Chondrocyte (in vitro differentiated cells): ENCODE data around the gene DDAH1. TPM values are rescaled to one million over a fixed set of nuclear protein-coding genes. Genes with fewer than 3 reads are reported as not detected.

ENCODE experiments used
- DNase-seq: peaks from one replicate; pipeline ENCODE4 v3.0.0; 2021; ENCODE audit warnings: mixed read lengths, low spot score
- H3K27ac Mint-ChIP-seq: one replicate; pipeline ENCODE4 v1.8.0; 2021; ENCODE audit warnings: mild to moderate bottlenecking, moderate library complexity, mixed read lengths; ENCODE audit not compliant: unreplicated experiment
- H3K27me3 Mint-ChIP-seq: 2 replicates; pipeline ENCODE4 v1.8.0; 2021; ENCODE audit warnings: low read depth, mixed read lengths
- H3K36me3 Mint-ChIP-seq: 2 replicates; pipeline ENCODE4 v1.8.0; 2021; ENCODE audit warnings: low read depth, mixed read lengths
- H3K4me1 Mint-ChIP-seq: 2 replicates; pipeline ENCODE4 v1.8.0; 2021; ENCODE audit warnings: low read depth, mild to moderate bottlenecking, mixed read lengths
- H3K4me3 Mint-ChIP-seq: one replicate; pipeline ENCODE4 v1.8.0; 2021; ENCODE audit warnings: mild to moderate bottlenecking, moderate library complexity, mixed read lengths; ENCODE audit not compliant: unreplicated experiment
- H3K9me3 Mint-ChIP-seq: 2 replicates; pipeline ENCODE4 v1.8.0; 2021; ENCODE audit warnings: low read depth, mixed read lengths
- total RNA-seq: library from RNA; stranded (reverse); gene quantifications from 3 replicates; pipeline ENCODE4 v1.2.1, GENCODE V29; 2021
- TF ChIP-seq, protein P1 (sequence below): fragments of 200-600 bp; sonication (generic); IDR thresholded peaks from 2 replicates; pipeline ENCODE4 v1.5.0; 2021; ENCODE audit warnings: antibody characterized with exemption, mild to moderate bottlenecking, moderate library complexity

The DDAH1 gene
- total RNA-seq, 1 donor from 2014 or later: 91.8 TPM

DNA sequence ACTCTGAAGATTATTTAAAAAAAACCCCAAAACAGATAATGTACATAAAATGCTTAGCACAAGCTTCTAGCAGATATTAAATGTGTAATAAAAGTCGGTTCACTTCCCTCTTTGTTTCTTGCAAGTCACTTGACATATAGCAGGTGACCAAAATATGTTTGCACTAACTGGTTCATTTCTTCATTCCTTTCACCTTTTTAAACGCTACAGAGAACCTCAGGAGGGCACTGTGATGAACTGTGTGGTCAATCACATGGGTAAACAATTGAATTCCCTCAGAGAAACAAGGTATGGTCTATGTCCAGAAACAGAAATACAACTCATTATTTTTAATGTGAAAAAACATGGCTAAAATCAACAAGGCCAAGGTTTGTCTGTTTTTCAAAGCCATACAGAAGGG, 137.2 kb downstream of the DDAH1 start:
- peak overlapping the region; percentile 63 for H3K27ac Mint-ChIP-seq
- no peak overlapping the region for H3K4me3 Mint-ChIP-seq
- H3K36me3 Mint-ChIP-seq: peaks cover 9% of the 10 kb centered on the region
- H3K9me3 Mint-ChIP-seq: peaks cover 2% of the 10 kb centered on the region
- no peak for DNase-seq
- TF ChIP-seq, protein P1, sequence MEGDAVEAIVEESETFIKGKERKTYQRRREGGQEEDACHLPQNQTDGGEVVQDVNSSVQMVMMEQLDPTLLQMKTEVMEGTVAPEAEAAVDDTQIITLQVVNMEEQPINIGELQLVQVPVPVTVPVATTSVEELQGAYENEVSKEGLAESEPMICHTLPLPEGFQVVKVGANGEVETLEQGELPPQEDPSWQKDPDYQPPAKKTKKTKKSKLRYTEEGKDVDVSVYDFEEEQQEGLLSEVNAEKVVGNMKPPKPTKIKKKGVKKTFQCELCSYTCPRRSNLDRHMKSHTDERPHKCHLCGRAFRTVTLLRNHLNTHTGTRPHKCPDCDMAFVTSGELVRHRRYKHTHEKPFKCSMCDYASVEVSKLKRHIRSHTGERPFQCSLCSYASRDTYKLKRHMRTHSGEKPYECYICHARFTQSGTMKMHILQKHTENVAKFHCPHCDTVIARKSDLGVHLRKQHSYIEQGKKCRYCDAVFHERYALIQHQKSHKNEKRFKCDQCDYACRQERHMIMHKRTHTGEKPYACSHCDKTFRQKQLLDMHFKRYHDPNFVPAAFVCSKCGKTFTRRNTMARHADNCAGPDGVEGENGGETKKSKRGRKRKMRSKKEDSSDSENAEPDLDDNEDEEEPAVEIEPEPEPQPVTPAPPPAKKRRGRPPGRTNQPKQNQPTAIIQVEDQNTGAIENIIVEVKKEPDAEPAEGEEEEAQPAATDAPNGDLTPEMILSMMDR: no peak
- H3K4me1 Mint-ChIP-seq: peaks cover 86% of the 10 kb centered on the region
- no peaks in the 10 kb centered on the region for H3K27me3 Mint-ChIP-seq

DNA sequence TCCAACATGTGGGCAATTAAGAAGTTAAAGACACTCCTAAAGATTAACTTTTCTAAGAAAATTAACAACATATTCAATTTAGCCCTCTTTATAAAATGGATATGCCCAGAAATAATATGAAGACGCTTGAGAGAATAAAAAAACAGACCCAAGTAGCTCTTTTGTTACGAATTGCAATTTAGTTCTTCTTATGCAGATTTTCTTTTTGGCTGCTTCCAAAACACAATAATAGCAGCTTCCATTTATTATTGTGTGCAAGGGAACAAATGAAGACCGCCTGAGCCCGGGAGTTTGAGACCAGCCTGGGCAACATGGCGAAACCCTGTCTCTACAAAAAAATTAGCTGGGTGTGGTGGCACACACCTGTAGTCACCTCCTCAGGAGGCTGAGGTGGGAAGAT, 138.1 kb downstream of the DDAH1 start:
- H3K27me3 Mint-ChIP-seq: no peaks in the 10 kb centered on the region
- H3K4me1 Mint-ChIP-seq: peaks cover 79% of the 10 kb centered on the region
- H3K36me3 Mint-ChIP-seq: peaks cover 12% of the 10 kb centered on the region
- no peak overlapping the region for H3K4me3 Mint-ChIP-seq
- TF ChIP-seq, protein P1: no peak
- no peak overlapping the region for H3K27ac Mint-ChIP-seq
- peaks cover 2% of the 10 kb centered on the region for H3K9me3 Mint-ChIP-seq
- DNase-seq: no peak

DNA sequence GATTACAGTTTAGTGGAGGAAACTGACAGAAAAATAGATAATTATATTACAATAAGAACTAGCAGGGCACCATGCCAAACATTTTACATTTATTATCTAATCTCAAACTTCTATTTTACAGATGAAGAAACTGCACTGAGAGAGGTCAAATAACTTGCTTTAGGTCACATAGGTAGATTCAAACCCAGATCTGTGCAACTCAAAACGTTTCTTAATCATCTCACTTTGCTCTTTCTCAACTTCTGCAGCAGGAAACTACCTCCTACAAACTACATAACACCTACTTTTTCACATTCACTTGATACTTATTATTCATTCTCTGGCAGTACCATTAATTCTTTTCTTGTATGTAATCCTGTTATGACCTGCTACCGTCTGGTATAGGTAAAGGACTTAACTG, 138.6 kb downstream of the DDAH1 start:
- H3K36me3 Mint-ChIP-seq: peaks cover 12% of the 10 kb centered on the region
- DNase-seq: no peak
- H3K4me3 Mint-ChIP-seq: no peak overlapping the region
- H3K9me3 Mint-ChIP-seq: no peaks in the 10 kb centered on the region
- peak overlapping the region; percentile 67 for H3K27ac Mint-ChIP-seq
- no peaks in the 10 kb centered on the region for H3K27me3 Mint-ChIP-seq
- peaks cover 77% of the 10 kb centered on the region for H3K4me1 Mint-ChIP-seq
- TF ChIP-seq, protein P1: no peak

DNA sequence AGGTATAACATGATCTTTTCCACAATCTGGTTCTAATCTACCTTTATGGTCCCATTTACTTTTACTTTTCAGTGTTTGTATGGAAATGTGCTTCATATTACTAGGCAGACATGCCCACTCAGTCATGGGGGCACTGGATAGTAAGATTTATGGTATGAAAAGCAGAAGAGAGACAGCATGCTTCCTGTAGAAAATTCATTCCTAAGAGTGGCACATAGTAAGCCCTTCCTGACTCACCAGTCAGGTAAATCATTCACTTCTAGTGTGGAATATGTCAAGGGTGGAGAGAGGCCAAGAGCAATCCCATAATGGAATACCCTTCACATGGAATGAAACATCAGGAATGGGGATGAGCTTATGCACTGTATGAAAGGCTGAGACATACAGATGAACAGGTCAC, 139.0 kb downstream of the DDAH1 start:
- H3K36me3 Mint-ChIP-seq: peaks cover 13% of the 10 kb centered on the region
- H3K9me3 Mint-ChIP-seq: no peaks in the 10 kb centered on the region
- H3K4me1 Mint-ChIP-seq: peaks cover 77% of the 10 kb centered on the region
- no peaks in the 10 kb centered on the region for H3K27me3 Mint-ChIP-seq
- TF ChIP-seq, protein P1: no peak
- H3K27ac Mint-ChIP-seq: peak overlapping the region; percentile 67
- DNase-seq: no peak
- H3K4me3 Mint-ChIP-seq: no peak overlapping the region

DNA sequence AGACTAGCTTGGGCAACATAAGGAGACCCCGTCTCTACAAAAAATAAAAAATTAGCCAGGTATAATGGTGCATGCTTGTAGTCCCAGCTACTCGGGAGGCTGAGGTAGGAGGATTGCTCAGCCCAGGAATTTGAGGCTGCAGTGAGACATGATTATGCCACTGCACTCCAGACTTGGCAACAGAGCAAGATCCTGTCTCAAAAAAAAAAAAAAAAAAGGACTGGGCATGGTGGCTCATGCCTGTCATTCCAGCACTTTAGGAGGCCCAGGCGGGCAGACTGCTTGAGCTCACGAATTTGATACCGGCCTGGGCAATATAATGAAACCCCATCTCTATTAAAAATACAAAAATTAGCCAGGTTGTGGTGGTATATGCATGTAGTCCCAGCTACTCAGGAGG, 141.2 kb downstream of the DDAH1 start:
- Mint-ChIP-seq H3K4me1 (peaks cover 77% of the 10 kb centered on the region), H3K9me3 (no peaks in the 10 kb centered on the region), H3K27ac (peak overlapping the region; percentile 56), H3K36me3 (peaks cover 30% of the 10 kb centered on the region), H3K4me3 (no peak overlapping the region), H3K27me3 (no peaks in the 10 kb centered on the region)
- TF ChIP-seq, protein P1: no peak
- no peak for DNase-seq
